HG02571 (cell line): ENCODE data around the gene TMEM161A.
"Not testable (repeated sequence)": the region's sequence is repeated elsewhere in the genome, so short reads cannot be mapped to it uniquely, and the experiment has no call there.

Source experiments
- ATAC-seq: cut with Tn5 transposase; IDR thresholded peaks from one replicate; pipeline ENCODE4 v1.9.1; 2021; ENCODE audit warnings: mild to moderate bottlenecking, moderate library complexity; ENCODE audit not compliant: unreplicated experiment

The TMEM161A gene

GRCh38 chr19:19155495-19156219 is 17.4 kb upstream of the TMEM161A start:
- peak; percentile 66 for ATAC-seq

DNA sequence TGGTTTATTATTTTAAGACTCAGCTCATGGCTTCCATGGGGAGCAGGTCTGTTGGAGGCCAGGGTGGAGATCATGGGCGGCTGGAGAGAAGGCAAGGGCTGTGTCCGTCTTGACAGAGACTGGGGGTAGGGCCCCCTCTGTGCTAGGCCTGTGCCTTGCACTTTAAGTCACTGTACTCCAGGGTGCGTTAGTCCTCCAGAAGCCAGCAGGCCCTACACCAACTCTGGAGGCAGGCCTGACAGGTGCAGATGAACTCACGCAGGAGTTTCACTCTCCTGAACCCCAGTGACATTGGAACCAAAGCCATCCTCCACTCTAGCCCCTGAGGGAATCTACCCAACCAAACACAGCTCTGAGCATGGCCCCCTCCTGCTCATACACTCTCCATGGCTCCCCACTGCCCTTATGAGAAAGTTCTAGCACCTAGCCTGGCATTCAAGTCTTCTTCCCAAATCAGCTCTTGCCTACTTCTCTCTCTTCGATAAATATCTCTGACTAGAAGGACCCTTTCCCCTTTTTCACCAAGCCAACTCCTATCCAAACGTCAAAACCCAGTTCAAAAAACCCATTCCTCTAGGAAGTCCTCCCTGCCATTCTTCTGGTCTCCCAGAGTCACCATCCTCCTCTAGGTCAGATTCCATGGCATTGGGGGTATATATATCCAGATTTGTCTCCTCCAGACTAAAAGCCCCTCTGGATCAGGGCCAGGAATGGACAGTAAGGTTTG is 16.7 kb upstream of the TMEM161A start:
- no peak for ATAC-seq

DNA sequence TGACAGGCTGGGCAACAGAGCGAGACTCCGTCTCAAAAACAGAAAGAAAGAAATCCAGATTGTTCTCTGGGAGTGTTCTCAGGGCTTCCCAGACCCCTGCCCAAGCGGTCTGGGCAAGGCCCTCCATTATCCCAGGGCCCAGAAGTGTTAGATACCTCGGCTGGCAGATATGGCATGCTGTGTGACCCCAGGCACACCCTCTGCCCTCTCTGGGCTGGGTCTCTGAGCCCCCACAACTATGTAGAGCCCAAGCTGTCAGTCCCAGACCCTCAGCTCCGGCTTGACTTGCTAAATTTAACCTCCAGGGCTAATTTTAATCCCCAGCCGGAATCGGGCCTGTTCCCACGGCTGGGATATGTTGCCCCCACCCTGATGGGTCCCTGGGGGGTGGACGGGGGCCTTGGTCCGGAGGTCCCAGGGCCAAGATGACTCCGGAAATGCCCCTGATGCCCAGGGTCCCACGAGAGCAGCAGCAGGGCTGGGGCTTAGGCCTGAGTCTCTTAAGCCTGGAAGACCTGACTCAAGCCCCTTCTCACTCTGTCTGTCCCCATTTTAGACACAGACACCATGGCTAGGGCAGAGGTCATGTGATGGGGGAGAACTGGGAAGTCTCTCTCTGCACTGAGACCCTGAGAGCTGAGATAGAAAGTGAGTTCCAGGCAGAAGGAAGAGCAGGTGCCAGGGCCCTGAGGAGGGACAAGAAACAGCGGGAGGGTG is 14.5 kb upstream of the TMEM161A start:
- ATAC-seq: no peak

GRCh38 chr19:19151418-19151817 is 13.1 kb upstream of the TMEM161A start:
- ATAC-seq: no peak

DNA sequence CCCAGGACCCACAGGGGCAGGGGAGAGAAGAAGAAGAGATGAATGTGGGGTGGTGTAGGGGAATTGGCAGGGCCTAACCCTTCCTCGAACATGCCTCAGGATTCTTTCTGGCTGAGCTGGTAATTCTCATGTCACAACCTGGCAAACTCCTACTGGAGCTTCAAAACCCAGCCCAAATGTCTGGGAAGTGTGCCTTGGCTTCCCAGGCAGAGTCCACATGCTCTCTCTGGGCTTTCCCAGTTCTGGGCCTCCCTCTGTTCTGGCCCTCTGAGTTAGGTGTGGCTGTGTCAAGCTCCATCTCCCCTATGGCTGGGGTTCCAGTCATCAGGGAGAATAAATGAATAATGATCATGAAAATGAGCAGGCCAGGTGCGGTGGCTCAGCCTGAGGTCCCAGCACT is 11.2 kb upstream of the TMEM161A start:
- no peak for ATAC-seq

- ATAC-seq: not testable (repeated sequence)
Measured at GRCh38 chr19:19148504-19148903, 10.2 kb upstream of the TMEM161A start.

GRCh38 chr19:19147344-19147743 is 9.1 kb upstream of the TMEM161A start:
- no peak for ATAC-seq

DNA sequence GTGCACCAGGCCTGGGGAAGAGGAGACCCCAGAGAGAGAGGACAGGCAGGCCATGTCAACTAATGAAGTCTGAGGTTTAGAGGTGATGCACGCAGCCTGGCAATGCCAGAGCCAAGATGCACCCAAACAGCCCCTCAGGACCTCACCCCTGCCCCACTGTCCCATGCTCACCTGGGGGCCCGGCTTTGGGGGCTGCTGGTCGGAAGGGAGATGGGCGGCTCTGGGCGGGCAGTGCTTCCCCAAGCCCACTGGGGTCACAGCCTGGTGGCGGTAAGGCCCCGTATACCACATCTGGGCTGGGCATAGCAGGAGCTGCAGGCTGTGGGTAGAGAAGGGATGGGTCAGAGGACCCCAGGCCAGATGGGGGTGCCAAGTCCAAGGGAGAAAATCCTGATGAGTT is 8.6 kb upstream of the TMEM161A start:
- ATAC-seq: no peak

DNA sequence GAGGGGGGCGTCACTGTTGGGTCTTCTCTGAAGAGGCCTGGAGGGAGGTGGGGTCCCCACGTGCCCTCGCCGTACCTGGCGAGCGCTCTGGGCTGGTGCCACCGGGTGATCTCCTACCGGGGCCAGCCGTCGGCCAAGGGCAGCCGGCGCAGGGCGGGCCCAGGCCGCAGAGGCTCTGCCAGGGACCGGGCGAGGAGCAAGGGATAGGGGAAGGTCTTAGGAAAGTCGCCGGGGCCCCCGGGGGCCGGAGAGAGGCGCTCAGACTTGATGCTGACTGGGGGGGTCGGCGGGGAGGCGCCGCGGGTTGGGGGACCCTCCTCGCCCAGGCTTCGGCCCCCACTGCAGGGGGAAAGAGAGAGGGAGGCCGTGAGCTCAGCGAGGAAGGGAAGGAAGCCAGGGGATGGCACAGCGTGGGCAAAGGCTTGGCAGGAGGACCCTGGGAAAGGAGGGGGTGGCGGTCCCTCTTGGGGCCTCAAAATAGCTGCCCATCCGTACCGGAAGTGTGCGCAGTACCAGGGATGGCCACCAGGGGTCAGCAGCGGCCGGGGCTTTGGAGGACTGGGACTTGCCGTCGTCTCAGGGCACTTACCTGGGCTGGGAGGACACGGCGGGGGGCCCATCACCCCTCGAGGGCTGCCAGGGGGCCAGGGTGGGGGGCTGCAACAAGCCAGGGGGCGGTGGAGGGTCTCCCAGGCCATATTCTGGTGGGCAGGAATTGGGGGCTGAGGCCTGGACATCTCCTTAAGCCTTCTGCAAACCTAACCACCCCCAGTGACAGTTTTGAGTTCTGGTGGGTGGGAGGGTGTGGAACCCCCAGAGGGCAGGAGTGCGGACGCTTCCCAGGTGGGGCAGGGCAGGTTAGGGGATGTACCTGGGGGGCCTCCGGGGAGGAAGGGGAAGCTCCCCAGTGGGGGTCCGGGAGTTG is 7.7 kb upstream of the TMEM161A start:
- no peak for ATAC-seq

GRCh38 chr19:19145281-19145680 is 7.0 kb upstream of the TMEM161A start:
- ATAC-seq: no peak

GRCh38 chr19:19142347-19142746 is 4.1 kb upstream of the TMEM161A start:
- ATAC-seq: no peak

- ATAC-seq: no peak
Measured at GRCh38 chr19:19140476-19140875, 2.2 kb upstream of the TMEM161A start.

- ATAC-seq: no peak
Measured at GRCh38 chr19:19139876-19140229, 1.6 kb upstream of the TMEM161A start.

- ATAC-seq: no peak
Measured at GRCh38 chr19:19137556-19138108, 646 bp downstream of the TMEM161A start.

- ATAC-seq: not testable (repeated sequence)
Measured at GRCh38 chr19:19135713-19136112, 2.6 kb downstream of the TMEM161A start.

- ATAC-seq: no peak
Measured at GRCh38 chr19:19134687-19135158, 3.6 kb downstream of the TMEM161A start.

- ATAC-seq: no peak
Measured at GRCh38 chr19:19133985-19134384, 4.3 kb downstream of the TMEM161A start.

DNA sequence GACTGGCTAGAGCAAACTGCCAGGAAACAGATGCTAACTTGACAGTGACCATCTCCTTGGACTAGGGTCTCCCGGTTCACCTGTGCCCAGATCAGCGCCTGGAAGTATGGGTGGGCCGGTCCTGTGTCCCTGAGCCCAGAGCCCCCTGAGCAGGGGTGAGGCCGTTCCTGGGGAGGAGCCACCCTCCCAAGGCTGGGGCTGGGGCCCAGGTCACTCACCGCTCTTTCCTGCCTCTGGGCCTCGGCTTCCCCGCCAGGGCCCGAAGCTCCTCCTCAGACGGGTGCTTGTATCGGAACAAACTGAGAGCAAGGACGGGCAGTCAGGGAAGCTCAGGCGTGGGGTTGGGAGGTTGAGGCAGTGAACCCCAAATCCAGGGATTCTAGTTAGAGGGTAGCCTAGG is 5.4 kb downstream of the TMEM161A start:
- no peak for ATAC-seq

DNA sequence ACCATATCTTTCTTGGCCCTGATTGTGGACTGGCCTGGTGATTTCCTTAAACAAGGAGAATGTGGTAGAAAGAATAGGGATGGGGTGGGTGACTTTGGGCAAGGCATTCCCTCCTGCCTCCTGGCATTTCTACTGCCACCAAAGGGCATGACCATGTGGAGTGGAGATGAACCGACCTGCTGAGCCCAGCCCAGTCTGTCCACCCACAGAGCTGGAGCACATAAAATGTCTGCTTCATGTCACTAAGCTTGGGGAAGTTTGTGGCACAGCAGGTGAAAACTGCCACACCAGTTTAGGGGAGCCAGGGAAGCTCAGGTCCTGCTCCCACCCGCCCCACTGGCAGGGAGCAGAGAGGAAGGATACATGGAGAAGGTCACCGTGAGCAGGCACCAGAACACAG is 6.3 kb downstream of the TMEM161A start:
- ATAC-seq: no peak

DNA sequence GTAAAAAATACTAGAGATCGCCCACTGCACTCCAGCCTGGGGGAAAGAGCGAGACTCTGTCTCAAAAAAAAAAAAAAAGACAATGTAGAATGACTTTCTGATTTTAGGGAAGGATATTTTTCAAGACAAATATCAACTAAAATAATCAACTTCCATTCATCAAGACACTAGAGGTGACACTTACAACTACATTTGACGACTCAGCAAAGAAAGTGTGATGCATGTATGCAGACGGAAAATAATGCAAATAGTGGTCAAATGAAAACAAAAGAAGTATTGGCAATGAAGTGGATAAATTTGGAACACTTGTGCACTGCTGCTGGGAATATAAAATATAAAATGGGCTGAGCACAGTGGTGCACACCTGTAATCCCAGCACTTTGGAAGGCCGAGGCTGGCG is 12.2 kb downstream of the TMEM161A start:
- ATAC-seq: no peak
